K562 (cell line): ENCODE measurements around the gene RHOT1. TPM values are rescaled to one million over a fixed set of nuclear protein-coding genes. Genes with fewer than 3 reads are reported as not detected.

Source experiments
- ATAC-seq: fragments of 200-7000 bp; cut with Tn5 transposase; 3 replicates; pipeline ENCODE4 v1.9.1; 2020; ENCODE audit warnings: moderate library complexity
- BruUV-seq: library from RNA; stranded (reverse); fragments of 400-500 nt; replicated peaks from 2 replicates; lab custom pipeline; 2021; lab: Mats Ljungman, UMichigan
- CTCF ChIA-PET: fragments of 300-600 bp; formaldehyde crosslinking; extraction: SDS; loops from one replicate; lab custom pipeline; 2021; ENCODE audit warnings: low intra/inter-chr PET ratio; lab: Yijun Ruan, JAX
- POLR2A ChIA-PET: fragments of 300-600, 350-650 bp; sonication (Branson Sonifier 250); formaldehyde crosslinking; extraction: SDS; loops from one replicate; lab custom pipeline; 2021; ENCODE audit warnings: antibody characterized with exemption, inconsistent platforms; lab: Yijun Ruan, JAX
- DNase-seq, 4 experiments: peaks; one replicate each; pipeline versions ENCODE4 v3.0.0 to v3.0.0-alpha.2; 2011 to 2018; ENCODE audit warnings: low spot score in 3 of 4, mixed read lengths in 3 of 4; ENCODE audit errors: extremely low read depth in 1 of 4
- FAIRE-seq: peaks from 2 replicates; lab custom pipeline; 2011; peaks lifted over from hg19 to GRCh38; lab: Jason Lieb, UNC
- H2AFZ ChIP-seq: 2 replicates; pipeline ENCODE4 v1.6.0; 2011; ENCODE audit warnings: low read depth, low read length, control low read depth, inconsistent platforms
- H3K27ac ChIP-seq: fragments of 200-600 bp; 3 replicates; pipeline ENCODE4 v1.8.0; 2011; ENCODE audit warnings: low read depth, mild to moderate bottlenecking, control low read depth, inconsistent platforms, low read length, moderate library complexity, mixed read lengths; ENCODE audit errors: extremely low read depth
- H3K27me3 ChIP-seq, 2 experiments: fragments of 300-600 bp in 1 of 2; 2 replicates in 1 of 2; 3 replicates in 1 of 2; pipeline versions ENCODE4 v1.6.0 to v1.8.0; 2011; ENCODE audit warnings: inconsistent platforms in 2 of 2, low read length in 2 of 2, mild to moderate bottlenecking in 1 of 2, mixed read lengths in 1 of 2, moderate library complexity in 1 of 2; ENCODE audit not compliant: control insufficient read depth in 2 of 2, insufficient read depth in 2 of 2
- H3K36me3 ChIP-seq: fragments of 300-600 bp; 3 replicates; pipeline ENCODE4 v1.8.0; 2011; ENCODE audit warnings: mild to moderate bottlenecking, low read length, inconsistent platforms; ENCODE audit not compliant: control insufficient read depth, insufficient read depth
- H3K4me1 ChIP-seq, 2 experiments: fragments of 200-600 bp in 1 of 2; replicated peaks in 1 of 2; 2 replicates in 1 of 2; 3 replicates in 1 of 2; pipeline versions ENCODE4 v1.5.1 to v1.8.0; 2011; ENCODE audit warnings: inconsistent platforms in 2 of 2, low read length in 2 of 2, mild to moderate bottlenecking in 1 of 2, mixed read lengths in 1 of 2, moderate library complexity in 1 of 2; ENCODE audit not compliant: control insufficient read depth in 2 of 2, insufficient read depth in 2 of 2
- H3K4me2 ChIP-seq: 2 replicates; pipeline ENCODE4 v1.6.1; 2011; ENCODE audit warnings: low read length, control low read depth, inconsistent platforms, mixed read lengths; ENCODE audit not compliant: insufficient read depth
- H3K4me3 ChIP-seq: fragments of 200-600 bp; sonication (generic), shearing (Covaris generic); 2 replicates; pipeline ENCODE4 v1.5.1; 2016; ENCODE audit warnings: control low read depth, inconsistent platforms
- H3K79me2 ChIP-seq: fragments of 200-600 bp; 3 replicates; pipeline ENCODE4 v1.8.0; 2011; ENCODE audit warnings: low read length, inconsistent platforms; ENCODE audit not compliant: control insufficient read depth, insufficient read depth
- H3K9ac ChIP-seq, 2 experiments: 2 replicates each; pipeline versions ENCODE4 v1.6.0 to v1.6.1; 2011; ENCODE audit warnings: low read depth in 2 of 2, low read length in 2 of 2, control low read depth in 1 of 2, inconsistent platforms in 1 of 2, mild to moderate bottlenecking in 1 of 2, mixed read lengths in 1 of 2; ENCODE audit not compliant: insufficient read depth in 1 of 2
- H3K9me1 ChIP-seq: one replicate; pipeline ENCODE4 v1.6.0; 2011; ENCODE audit warnings: inconsistent platforms, mild to moderate bottlenecking, low read length, moderate library complexity; ENCODE audit not compliant: control insufficient read depth, insufficient read depth
- H3K9me3 ChIP-seq: replicated peaks from 2 replicates; pipeline ENCODE4 v1.5.1; 2011; ENCODE audit warnings: low read depth, low read length, inconsistent platforms; ENCODE audit not compliant: control insufficient read depth, insufficient read depth
- H4K20me1 ChIP-seq: replicated peaks from 2 replicates; pipeline ENCODE4 v1.6.1; 2011; ENCODE audit warnings: low read length, inconsistent platforms, mixed read lengths; ENCODE audit not compliant: control insufficient read depth, insufficient read depth
- CBX2 ChIP-seq: fragments of 200-600 bp; sonication (generic); IDR thresholded peaks from one replicate; pipeline ENCODE4 v1.6.1; 2012; ENCODE audit warnings: mild to moderate bottlenecking, low read length, inconsistent platforms; ENCODE audit not compliant: insufficient read depth, poor library complexity, severe bottlenecking
- FOXJ3 ChIP-seq: sonication (generic); formaldehyde crosslinking; IDR thresholded peaks from 2 replicates; pipeline ENCODE4 v1.4.0; 2020; ENCODE audit warnings: mild to moderate bottlenecking, missing genetic modification reagents
- HDAC8 ChIP-seq: fragments of 450-650 bp; IDR thresholded peaks from 2 replicates; pipeline ENCODE4 v1.6.1; 2016; ENCODE audit warnings: mild to moderate bottlenecking, missing genetic modification characterization, moderate library complexity, missing compliant biosample characterization
- KDM2B ChIP-seq: fragments of 250-450 bp; sonication (Bioruptor Pico); IDR thresholded peaks from 2 replicates; pipeline ENCODE4 v1.8.0; 2021; ENCODE audit warnings: mild to moderate bottlenecking, moderate library complexity
- KDM5B ChIP-seq: fragments of 200-600 bp; sonication (generic); IDR thresholded peaks from 2 replicates; pipeline ENCODE4 v1.6.1; 2012; ENCODE audit warnings: low read depth, mild to moderate bottlenecking, moderate library complexity, low read length, control low read depth, inconsistent platforms; ENCODE audit not compliant: insufficient replicate concordance
- NR3C1 ChIP-seq: sonication (generic); formaldehyde crosslinking; IDR thresholded peaks from 2 replicates; pipeline ENCODE4 v1.8.1; 2022; ENCODE audit warnings: missing genetic modification reagents
- OTX1 ChIP-seq: fragments of 450-650 bp; formaldehyde crosslinking; IDR thresholded peaks from 2 replicates; pipeline ENCODE4 v1.4.0; 2022; ENCODE audit warnings: mild to moderate bottlenecking
- SMARCC2 ChIP-seq: fragments of 450-650 bp; IDR thresholded peaks from 2 replicates; pipeline ENCODE4 v1.6.1; 2017; ENCODE audit warnings: antibody characterized with exemption, moderate library complexity, mild to moderate bottlenecking, low read depth
- ZFX ChIP-seq: sonication (generic); formaldehyde crosslinking; IDR thresholded peaks from 2 replicates; pipeline ENCODE4 v1.8.0; 2022; ENCODE audit warnings: mild to moderate bottlenecking, missing genetic modification reagents, moderate library complexity
- ZKSCAN8 ChIP-seq: fragments of 200-800 bp; sonication (Bioruptor generic); IDR thresholded peaks from 2 replicates; pipeline ENCODE4 v1.6.1; 2016; ENCODE audit warnings: missing genetic modification characterization, missing compliant biosample characterization
- ZNF316 ChIP-seq: fragments of 450-650 bp; IDR thresholded peaks from 2 replicates; pipeline ENCODE4 v1.6.1; 2016
- ZNF384 ChIP-seq: IDR thresholded peaks from 2 replicates; pipeline ENCODE4 v1.6.1; 2012; ENCODE audit warnings: low read depth, low read length, improper control_type of control experiment
- ZNF699 ChIP-seq: fragments of 250-450 bp; sonication (Bioruptor Pico); IDR thresholded peaks from 2 replicates; pipeline ENCODE4 v1.8.0; 2021; ENCODE audit warnings: mild to moderate bottlenecking, moderate library complexity; ENCODE audit not compliant: insufficient replicate concordance
- ZNF77 ChIP-seq: fragments of 250-450 bp; sonication (Bioruptor Pico); IDR thresholded peaks from 2 replicates; pipeline ENCODE4 v1.5.0; 2020
- WGBS: fragments of 100-300 bp; shearing (Covaris generic); methylation state at CpG from one replicate; pipeline ENCODE4 v1.1.6; 2016; ENCODE audit warnings: low coverage, mixed read lengths; ENCODE audit not compliant: insufficient coverage; ENCODE audit errors: missing lambda C conversion rate; 5-methylcytosine and 5-hydroxymethylcytosine counted together
- in situ Hi-C: fragments of 300-500 bp; cut with MboI; formaldehyde crosslinking; loops from 4 replicates; pipeline ENCODE4 v1.15.0; 2018; ENCODE audit warnings: inconsistent platforms, mixed read lengths
- intact Hi-C: fragments of 100-400 bp; cut with micrococcal nuclease; formaldehyde crosslinking; loops from 2 replicates; pipeline ENCODE4 v1.14.2; 2022
- polyA plus RNA-seq, 8 experiments: library from polyadenylated mRNA; depleted of rRNA in 4 of 8; stranded (reverse) in 5 of 8; unstranded in 3 of 8; fragments of >200 nt; fragmentation: Nextera tagmentation in 2 of 8; fragmentation: Illumina TruSeq in 1 of 8; extraction: Ambion mirVana in 2 of 8; extraction: Trizol in 1 of 8; gene quantifications; 2 replicates each; pipeline versions ENCODE4 v1.2.1 to v1.2.3, GENCODE V29; 2011 to 2014; ENCODE audit warnings: inconsistent platforms in 1 of 8, missing spikeins in 1 of 8
- total RNA-seq, 7 experiments: library from RNA; depleted of rRNA in 6 of 7; stranded (reverse); fragments of >200 nt in 6 of 7; fragmentation: Illumina TruSeq in 2 of 7; extraction: Trizol in 2 of 7; gene quantifications; 2 replicates each; pipeline versions ENCODE4 v1.2.1 to v1.2.3, GENCODE V29; 2011 to 2021; ENCODE audit warnings: low replicate concordance in 1 of 7
- TF ChIP-seq, protein P1 (sequence below): fragments of 450-650 bp; IDR thresholded peaks from 2 replicates; pipeline ENCODE4 v1.6.1; 2014; ENCODE audit warnings: low read depth, mild to moderate bottlenecking, moderate library complexity, borderline replicate concordance

RHOT1 gene
- total and polyA plus RNA-seq, 9 of the 15 experiments (the other 6 are each of a cell fraction or from before 2014, with no cell fraction given): 23.0 to 101 (median 32.2) TPM

DNA sequence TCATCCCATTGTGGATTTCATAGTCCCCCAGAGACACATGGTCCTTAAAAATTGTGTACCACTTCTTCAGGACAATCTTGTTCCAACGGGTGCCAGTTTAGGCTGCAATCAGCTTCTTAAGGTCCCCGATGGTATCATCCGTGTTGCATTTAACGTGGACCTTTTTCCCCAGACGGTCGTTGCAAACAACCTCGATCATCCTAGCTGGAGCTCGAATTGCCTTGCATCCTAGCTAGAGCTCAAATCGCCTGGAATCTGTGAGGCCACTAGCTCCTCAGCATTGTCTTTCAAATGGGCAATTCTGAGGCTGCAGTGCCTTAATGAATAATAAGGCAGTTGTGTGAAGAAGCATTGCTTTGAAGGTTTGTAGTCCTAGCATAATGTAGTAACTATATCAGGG is 85.6 kb downstream of the RHOT1 start:
- in situ Hi-C loops: no loop called here
- POLR2A ChIA-PET: no interaction called here
- no peaks in the 10 kb centered on the region for H3K9me3 ChIP-seq
- H3K36me3 ChIP-seq: peaks cover 7% of the 10 kb centered on the region; the same call in 2 of the 3 replicates
- FAIRE-seq (no peak), DNase-seq (no peak)
- H4K20me1 ChIP-seq: no peaks in the 10 kb centered on the region
- H3K9ac ChIP-seq: no peak overlapping the region
- H3K27me3 ChIP-seq: no peaks in the 10 kb centered on the region
- no peak overlapping the region for H3K27ac ChIP-seq
- CTCF ChIA-PET: no interaction called here
- H3K4me1 ChIP-seq: no peaks in the 10 kb centered on the region
- H3K9me1 ChIP-seq: no peaks in the 10 kb centered on the region
- no peak for TF ChIP-seq ZKSCAN8
- TF ChIP-seq SMARCC2: no peak
- no peak for TF ChIP-seq ZNF699
- TF ChIP-seq NR3C1 (CRISPR knock-in tag): no peak
- TF ChIP-seq HDAC8 (tag): no peak
- no peak for TF ChIP-seq FOXJ3
- no peak for TF ChIP-seq OTX1 (CRISPR knock-in tag)
- no peak for TF ChIP-seq ZFX (CRISPR knock-in tag)
- no peak for TF ChIP-seq ZNF77 (CRISPR knock-in tag)
- TF ChIP-seq ZNF384: no peak
- TF ChIP-seq KDM5B: no peak
- TF ChIP-seq, protein P1, sequence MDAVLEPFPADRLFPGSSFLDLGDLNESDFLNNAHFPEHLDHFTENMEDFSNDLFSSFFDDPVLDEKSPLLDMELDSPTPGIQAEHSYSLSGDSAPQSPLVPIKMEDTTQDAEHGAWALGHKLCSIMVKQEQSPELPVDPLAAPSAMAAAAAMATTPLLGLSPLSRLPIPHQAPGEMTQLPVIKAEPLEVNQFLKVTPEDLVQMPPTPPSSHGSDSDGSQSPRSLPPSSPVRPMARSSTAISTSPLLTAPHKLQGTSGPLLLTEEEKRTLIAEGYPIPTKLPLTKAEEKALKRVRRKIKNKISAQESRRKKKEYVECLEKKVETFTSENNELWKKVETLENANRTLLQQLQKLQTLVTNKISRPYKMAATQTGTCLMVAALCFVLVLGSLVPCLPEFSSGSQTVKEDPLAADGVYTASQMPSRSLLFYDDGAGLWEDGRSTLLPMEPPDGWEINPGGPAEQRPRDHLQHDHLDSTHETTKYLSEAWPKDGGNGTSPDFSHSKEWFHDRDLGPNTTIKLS: no peak
- TF ChIP-seq ZNF316: no peak
- TF ChIP-seq KDM2B (CRISPR knock-in tag): no peak
- TF ChIP-seq CBX2: no peak
- TF ChIP-seq, all 486 proteins: peak for 0
- no peak for ATAC-seq
- no TSS peak for BruUV-seq
- intact Hi-C loops: no loop called here
- Histone ChIP-seq H3K79me2 (no peaks in the 10 kb centered on the region), H2AFZ (no peak overlapping the region), H3K4me3 (no peak overlapping the region), H3K4me2 (no peak overlapping the region)
- WGBS: 77% methylated on average over 9 of the region's 9 CpGs
